ENCODE data around the gene AFAP1.

DNA sequence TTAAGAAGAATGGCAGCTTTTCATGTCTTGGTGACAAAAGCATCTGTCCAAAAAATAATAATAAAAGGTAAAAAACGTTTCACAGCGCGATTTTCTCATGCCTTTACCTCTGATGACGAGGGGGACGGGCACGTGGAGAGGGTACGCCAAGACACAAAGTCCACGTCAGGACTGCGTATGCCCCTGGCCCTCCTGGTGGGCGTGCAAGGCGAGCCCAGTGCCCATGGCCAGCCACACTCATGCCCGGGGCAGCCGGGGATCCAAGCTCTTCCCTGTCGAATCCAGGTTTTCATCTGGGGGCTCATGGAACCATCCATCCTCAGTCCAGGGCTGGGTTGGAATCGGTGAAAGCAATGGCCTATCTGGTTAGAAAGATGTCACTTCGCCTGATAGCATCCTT lies 176.6 kb downstream of the AFAP1 start:
- TF ChIP-seq, protein P1, sequence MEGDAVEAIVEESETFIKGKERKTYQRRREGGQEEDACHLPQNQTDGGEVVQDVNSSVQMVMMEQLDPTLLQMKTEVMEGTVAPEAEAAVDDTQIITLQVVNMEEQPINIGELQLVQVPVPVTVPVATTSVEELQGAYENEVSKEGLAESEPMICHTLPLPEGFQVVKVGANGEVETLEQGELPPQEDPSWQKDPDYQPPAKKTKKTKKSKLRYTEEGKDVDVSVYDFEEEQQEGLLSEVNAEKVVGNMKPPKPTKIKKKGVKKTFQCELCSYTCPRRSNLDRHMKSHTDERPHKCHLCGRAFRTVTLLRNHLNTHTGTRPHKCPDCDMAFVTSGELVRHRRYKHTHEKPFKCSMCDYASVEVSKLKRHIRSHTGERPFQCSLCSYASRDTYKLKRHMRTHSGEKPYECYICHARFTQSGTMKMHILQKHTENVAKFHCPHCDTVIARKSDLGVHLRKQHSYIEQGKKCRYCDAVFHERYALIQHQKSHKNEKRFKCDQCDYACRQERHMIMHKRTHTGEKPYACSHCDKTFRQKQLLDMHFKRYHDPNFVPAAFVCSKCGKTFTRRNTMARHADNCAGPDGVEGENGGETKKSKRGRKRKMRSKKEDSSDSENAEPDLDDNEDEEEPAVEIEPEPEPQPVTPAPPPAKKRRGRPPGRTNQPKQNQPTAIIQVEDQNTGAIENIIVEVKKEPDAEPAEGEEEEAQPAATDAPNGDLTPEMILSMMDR (IDR thresholded peaks at IDR 0.05): no peak
- no peak for TF ChIP-seq POLR2A (IDR thresholded peaks at IDR 0.05)
